Kidney capillary endothelial cell (primary cell): Measurements from ENCODE around the gene S1PR1.

Source experiments
- DNase-seq: peaks from one replicate; pipeline ENCODE4 v3.0.0-alpha.2; 2018; ENCODE audit warnings: low spot score

S1PR1 gene

DNA sequence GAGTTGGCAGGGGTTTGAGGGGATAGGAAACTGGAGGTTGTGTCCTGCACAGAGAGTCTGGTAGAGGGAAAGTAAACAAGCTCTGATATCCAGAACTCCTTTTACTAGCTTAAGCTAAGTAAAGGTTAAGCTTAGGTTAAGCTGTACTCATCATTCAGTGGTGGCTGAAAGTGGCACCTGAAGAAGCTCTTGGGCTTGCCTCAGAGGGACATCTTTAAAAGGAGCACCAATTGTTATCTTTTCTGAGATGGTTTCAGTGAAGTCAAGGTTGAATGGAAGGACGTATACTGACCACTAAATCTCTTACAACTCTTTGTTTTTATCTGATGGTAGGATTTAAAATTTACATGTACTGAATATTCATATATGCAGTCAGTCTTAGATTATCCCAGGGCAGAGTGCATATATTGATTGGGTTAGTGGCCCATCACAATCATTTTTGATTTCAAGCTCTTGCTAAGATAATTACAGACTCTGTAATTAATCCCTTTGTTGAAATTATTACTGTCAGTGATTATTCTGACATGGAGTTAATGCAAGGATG, 43.3 kb downstream of the S1PR1 start:
- DNase-seq, result no peak

DNA sequence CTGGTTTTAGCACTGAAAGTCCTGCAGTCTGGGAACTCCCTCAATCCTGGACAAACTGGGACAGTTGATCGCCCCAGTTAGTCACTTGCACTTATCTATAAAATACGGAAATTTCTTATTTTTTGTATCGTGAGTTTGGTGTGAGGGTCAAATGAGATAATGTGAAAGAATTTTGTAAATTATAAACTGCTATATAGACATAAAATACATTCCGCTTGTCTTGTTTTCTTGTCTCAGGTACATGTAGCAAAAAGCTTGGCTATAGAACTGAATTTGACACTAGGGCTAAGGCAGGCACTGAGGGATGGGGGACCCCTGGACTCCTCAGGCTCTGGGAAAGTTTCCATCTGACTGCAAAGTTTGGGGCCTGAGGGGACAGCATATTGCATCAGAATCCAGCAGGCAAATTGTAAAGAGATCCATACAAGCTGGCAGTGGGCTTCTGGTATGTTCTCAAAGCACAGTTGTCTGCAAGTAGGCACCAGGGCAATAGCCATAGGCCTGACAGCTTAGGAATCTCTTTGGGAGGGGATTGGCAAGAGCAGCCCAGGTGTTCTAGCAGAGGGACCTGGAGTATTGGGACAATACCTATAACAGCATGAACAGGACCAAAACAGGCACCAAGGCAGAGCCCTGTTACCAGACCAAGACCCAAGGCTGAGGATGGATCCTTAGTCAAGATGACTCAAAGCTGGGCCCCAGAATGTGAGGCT, 44.3 kb downstream of the S1PR1 start:
- DNase-seq, result no peak

- no peak for DNase-seq
These were observed 44.9 kb downstream of the S1PR1 start for GRCh38 chr1:101281751-101282150.

- no peak for DNase-seq
These were observed 45.7 kb downstream of the S1PR1 start for GRCh38 chr1:101282314-101283038.

DNA sequence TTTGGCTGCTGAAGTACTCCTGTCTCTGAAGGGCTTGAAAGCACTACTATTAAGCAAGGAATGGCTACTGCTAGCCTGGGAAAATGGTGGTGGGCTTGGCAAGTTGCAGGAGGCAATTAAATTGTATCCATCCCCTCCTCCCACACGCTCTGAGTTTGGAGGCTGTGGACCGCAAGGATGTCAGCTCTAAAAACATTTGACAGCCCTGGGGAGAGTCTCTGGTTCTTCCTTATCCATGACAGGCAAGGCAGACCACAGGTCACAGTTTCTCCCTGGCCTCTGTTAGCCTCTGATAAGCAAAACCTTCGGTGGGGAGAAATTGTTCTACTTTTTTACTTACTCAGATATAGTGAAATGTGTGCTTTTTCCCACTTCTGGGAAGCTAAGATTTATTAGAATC, 46.6 kb downstream of the S1PR1 start:
- DNase-seq, result no peak

GRCh38 chr1:101284021-101284420, 47.2 kb downstream of the S1PR1 start:
- DNase-seq, result no peak

DNA sequence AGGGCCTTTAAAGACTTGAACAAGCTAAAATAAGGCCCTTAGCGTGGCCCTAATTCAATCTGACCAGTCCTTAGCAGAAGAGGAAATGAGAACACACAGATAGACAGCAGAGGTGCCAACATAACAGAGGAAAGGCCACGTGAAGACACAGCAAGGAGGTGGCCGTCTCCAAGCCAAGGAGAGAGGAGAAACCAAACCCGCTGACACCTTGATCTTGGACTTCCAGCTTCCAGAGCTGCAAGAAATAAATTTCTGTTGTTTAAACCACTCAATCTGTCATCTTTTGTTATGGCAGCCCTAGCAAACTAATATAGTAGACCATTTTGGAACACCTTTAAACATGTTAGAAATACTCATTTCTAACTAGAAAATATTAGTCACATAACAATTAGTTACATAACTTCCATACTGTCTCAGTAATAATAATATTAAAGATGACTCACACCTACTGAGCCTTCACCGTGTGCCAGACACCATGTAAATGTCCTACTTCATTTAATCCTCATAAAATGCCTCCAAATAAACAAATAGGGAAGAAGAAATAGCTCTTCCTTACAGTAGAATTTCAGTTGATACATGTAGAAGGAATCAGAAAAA, 47.9 kb downstream of the S1PR1 start:
- no peak for DNase-seq

DNA sequence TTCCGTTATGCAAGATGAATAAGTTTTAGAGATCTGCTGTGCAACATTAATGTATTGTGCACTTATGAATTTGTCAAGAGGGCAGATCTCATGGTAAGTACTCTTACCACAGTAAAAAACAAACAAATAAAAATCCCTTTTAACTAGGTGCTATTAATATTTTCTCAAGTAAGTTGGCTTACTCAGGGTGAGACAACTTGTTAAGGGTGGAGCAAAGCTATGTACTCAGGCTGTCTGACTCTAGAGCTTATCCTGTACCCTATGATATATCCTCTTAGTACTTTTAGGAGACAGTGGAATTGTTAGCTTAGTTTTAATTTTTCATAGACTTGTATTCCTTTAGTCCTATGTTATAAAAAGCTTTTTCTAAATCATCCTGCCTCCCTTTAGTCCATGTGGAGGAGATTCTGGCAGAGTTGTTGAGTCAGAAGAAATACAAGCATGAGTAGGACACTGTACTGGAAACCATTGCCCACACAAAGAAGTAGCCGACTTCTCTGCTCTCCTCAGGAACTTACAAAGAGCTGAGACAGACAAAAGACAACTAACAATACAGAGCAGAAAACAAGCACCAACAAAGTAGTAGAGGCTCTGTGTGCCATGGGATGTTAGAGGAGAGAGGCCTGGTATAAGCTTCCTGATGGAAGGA, 49.2 kb downstream of the S1PR1 start:
- DNase-seq, result no peak

DNA sequence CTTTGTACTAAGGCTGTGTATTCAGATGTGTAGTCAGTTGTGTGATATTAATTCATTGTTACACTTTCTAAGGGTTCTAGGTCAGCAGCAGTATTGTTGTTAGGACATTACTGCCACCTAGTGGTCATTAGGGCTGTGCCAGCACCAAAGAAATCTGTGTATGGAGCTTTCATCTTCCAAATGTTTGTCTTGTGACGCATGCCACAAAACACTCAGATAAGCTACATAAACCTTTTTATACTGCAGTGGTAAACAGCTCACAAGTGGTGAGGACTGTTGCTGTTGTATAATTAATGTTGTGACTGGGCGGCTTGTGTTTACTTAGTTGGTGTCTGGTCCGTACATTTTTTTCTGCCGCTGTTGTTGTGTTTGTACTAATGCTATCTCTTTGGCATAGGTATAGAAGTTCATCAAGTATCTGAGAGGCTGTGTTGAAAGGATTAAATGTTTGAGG, 51.7 kb downstream of the S1PR1 start:
- DNase-seq, result peak; percentile 91

DNA sequence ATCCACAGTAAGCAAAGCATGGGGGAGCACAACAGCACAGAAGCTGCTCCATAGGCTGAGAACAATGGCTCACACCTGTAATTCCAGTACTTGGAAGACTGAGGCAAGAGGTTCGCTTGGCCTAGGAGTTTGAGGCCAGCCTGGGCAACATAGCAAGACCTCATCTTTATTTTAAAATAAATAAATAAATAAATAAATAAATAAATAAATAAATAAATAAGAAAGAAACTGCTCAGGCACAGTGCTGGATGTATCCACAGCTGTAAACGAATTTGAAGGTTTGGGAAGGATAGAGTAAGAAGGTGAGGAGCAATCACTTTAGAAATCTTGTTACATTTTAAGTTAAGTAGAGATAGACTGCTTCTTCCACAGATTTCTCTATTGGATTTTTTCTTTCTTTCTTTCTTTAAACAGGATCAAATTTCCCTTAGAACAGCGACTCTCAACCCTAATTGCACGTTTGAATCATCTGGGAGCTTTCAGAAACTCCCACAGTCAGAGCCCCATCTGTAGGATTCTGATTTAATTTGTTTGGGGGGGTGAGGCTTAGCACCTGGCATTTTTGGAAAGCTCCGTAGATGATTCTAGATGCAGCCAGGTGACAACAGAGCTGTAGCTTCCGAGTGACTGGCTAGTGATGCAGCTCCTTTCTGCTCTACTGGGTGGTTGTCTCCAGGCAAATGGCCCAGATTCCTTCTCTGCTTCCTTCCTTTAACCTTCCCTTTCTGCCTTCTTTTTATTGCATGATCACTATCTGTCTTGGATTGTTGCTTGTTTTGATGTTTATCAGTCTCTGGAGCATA, 53.5 kb downstream of the S1PR1 start:
- DNase-seq, result no peak
